Measurements from ENCODE around the gene CSNK1D. TPM values are rescaled to one million over a fixed set of nuclear protein-coding genes. Genes with fewer than 3 reads are reported as not detected.

CSNK1D gene
- 85.1 and 93.8 TPM in 2 replicates for total RNA-seq (2013; cell fraction: nucleolus; rRNA removed)
- total RNA-seq (2014; rRNA removed) (17.3 and 25.0 TPM in 2 replicates), total RNA-seq (2014; rRNA removed; fragmentation: Illumina TruSeq; extraction: Trizol) (26.4 and 27.8 TPM in 2 replicates), total RNA-seq (2021) (85.5 and 94.2 TPM in 2 replicates), polyA plus RNA-seq (2011; rRNA removed) (40.7 and 54.4 TPM in 2 replicates), polyA plus RNA-seq (2014; fragmentation: Illumina TruSeq; extraction: Trizol) (72.5 and 105 TPM in 2 replicates), polyA plus RNA-seq (2014; fragmentation: Nextera tagmentation; extraction: Ambion mirVana) (10 to 100 TPM in 1 of 2 experiments, 1 to 10 TPM in 1; 5.7 to 13.0 TPM), polyA plus RNA-seq (2014; rRNA removed) (74.9 and 90.3 TPM in 2 replicates), polyA plus RNA-seq (2016; fragmentation: Nextera tagmentation; extraction: Ambion mirVana) (10 to 100 TPM; 61.8 to 63.4 TPM), polyA minus RNA-seq (2011; rRNA and poly(A)+ RNA removed) (53.9 and 56.8 TPM in 2 replicates), Bru-seq, nascent RNA (percentile 87 among the genes with signal in this experiment), BruChase-seq, experiment 1, labeled RNA remaining after a 6-hour chase (percentile 93 among the genes with signal in this experiment), BruChase-seq, experiment 2, labeled RNA remaining after a 2-hour chase (percentile 92 among the genes with signal in this experiment)
- 42.9 TPM for polyA plus RNA-seq (2011; ENCODE audit: low read depth)
- 58.6 and 69.9 TPM in 2 replicates for polyA plus RNA-seq (2011; cell fraction: cytosol; rRNA removed)
- polyA plus RNA-seq (2011; cell fraction: nucleus; rRNA removed) = 236 and 302 TPM in 2 replicates
- 62.0 and 78.9 TPM in 2 replicates for polyA plus RNA-seq (2012)
- 25.1 and 26.0 TPM in 2 replicates for polyA minus RNA-seq (2011; cell fraction: cytosol; rRNA and poly(A)+ RNA removed)
- 38.6 and 73.4 TPM in 2 replicates for polyA minus RNA-seq (2011; cell fraction: nucleus; rRNA and poly(A)+ RNA removed)
- long read RNA-seq, experiment 1, transcript CSNK1D-202 (9 exons, 3,712 nt) = minor isoform, 6 of 21 reads
- long read RNA-seq, experiment 1, transcript CSNK1D-203 (10 exons, 2,047 nt) = major isoform, 9 of 21 reads
- long read RNA-seq, experiment 1, partial matches to known transcripts = 1 of 21 reads
- long read RNA-seq, experiment 1, other reads (novel, unspliced or antisense) = 4 of 21 reads
- long read RNA-seq, experiment 2, partial matches to known transcripts = 0 of 6 reads
- long read RNA-seq, experiment 2, other reads (novel, unspliced or antisense) = 3 of 6 reads

- Histone ChIP-seq H3K9me3 (replicated peaks; ENCODE audit: control insufficient read depth, insufficient read depth, low read length) (no peaks in the 10 kb centered on the region), H3K4me2 (ENCODE audit: control insufficient read depth, insufficient read depth) (peak within 1 kb of the TSS; percentile 91), H3K36me3 (ENCODE audit: control insufficient read depth in 2 of 2, insufficient read depth in 2 of 2, low read length in 1 of 2) (peaks cover 10 to 11% of the 10 kb centered on the region in 2 experiments; a peak in 3 of 4 replicates), H3K4me3 (peak within 1 kb of the TSS; percentile 94), H2AFZ (ENCODE audit: control insufficient read depth, low read depth, low read length) (peak within 1 kb of the TSS; percentile 91), H3K79me2 (ENCODE audit: control insufficient read depth, insufficient read depth, low read length) (peaks cover 48% of the 10 kb centered on the region), H3K27me3 (replicated peaks in 1 of 2; ENCODE audit: control insufficient read depth in 2 of 2, insufficient read depth in 2 of 2, low read length in 1 of 2) (no peaks in the 10 kb centered on the region), H3K9ac (ENCODE audit: control insufficient read depth, insufficient read depth, low read length) (peak within 1 kb of the TSS; percentile 84), H4K20me1 (ENCODE audit: control insufficient read depth, insufficient read depth) (peaks cover 18% of the 10 kb centered on the region), H3K4me1 (ENCODE audit: control insufficient read depth, insufficient read depth, low read length) (peaks cover 12% of the 10 kb centered on the region), H3K27ac (ENCODE audit: control insufficient read depth, insufficient read depth) (peak within 1 kb of the TSS; percentile 92)
- in situ Hi-C loops (cut with MboI) (no loop called here), intact Hi-C loops (cut with micrococcal nuclease; ENCODE audit: unreplicated experiment) (no loop called here)
- SMC1A ChIA-PET (ENCODE audit: uncharacterized antibody, unreplicated experiment) = interaction anchor here (2.2 kb wide), 1 partner anchor 25 kb away, joined by 9 read pairs; no protein-coding TSS in a partner anchor
- WGBS (ENCODE audit: insufficient coverage, insufficient replicate concordance, low lambda C conversion rate, missing lambda C conversion rate) = 4% methylated on average over 78 of the region's 80 CpGs
- POLR2A ChIA-PET = interaction anchor here (0.7 to 3.6 kb wide), 7 partner anchors 10 to 44 kb away, joined by 3 to 20 read pairs (median 5); partner anchors contain the start of gene CD7
- FAIRE-seq (peak; percentile 59), ATAC-seq (peak; percentile 85), DNase-seq (ENCODE audit: low read depth, low spot score) (peak; percentile 33)
- CTCF ChIA-PET = no interaction called here
- no TSS peak for BruUV-seq (replicated peaks)
- RAD21 ChIA-PET (ENCODE audit: unreplicated experiment) = interaction anchor here (0.7 to 1.5 kb wide), 4 partner anchors 19 to 31 kb away, joined by 3 to 5 read pairs (median 3); no protein-coding TSS in a partner anchor
- no peak for TF ChIP-seq ASH2L (IDR thresholded peaks at IDR 0.05; ENCODE audit: borderline replicate concordance, low read depth)
- peak; percentile 42 for TF ChIP-seq MEF2B (IDR thresholded peaks at IDR 0.05; ENCODE audit: partially characterized antibody, poor library complexity, severe bottlenecking)
- peak; percentile 73 for TF ChIP-seq ZNF24 (IDR thresholded peaks at IDR 0.05)
- peak; percentile 37; the same call in 1 of the 2 replicates for TF ChIP-seq PKNOX1 (IDR thresholded peaks at IDR 0.05)
- no peak for TF ChIP-seq REST (IDR thresholded peaks at IDR 0.05; ENCODE audit: low read depth, low read length)
- TF ChIP-seq GABPA (IDR thresholded peaks at IDR 0.05; ENCODE audit: low read depth) = peak; percentile 65
- no peak for TF ChIP-seq USF2 (IDR thresholded peaks at IDR 0.05; ENCODE audit: borderline replicate concordance, low read depth, low read length)
- no peak for TF ChIP-seq MYB (IDR thresholded peaks at IDR 0.05; ENCODE audit: borderline replicate concordance, low read depth, low read length)
- TF ChIP-seq SIX5 (IDR thresholded peaks at IDR 0.05; ENCODE audit: low read depth, low read length, severe bottlenecking) = no peak
- TF ChIP-seq MTA2 (IDR thresholded peaks at IDR 0.05; ENCODE audit: low read depth) = no peak
- TF ChIP-seq KDM1A (IDR thresholded peaks at IDR 0.05; ENCODE audit: borderline replicate concordance) = no peak
Observed at GRCh38 chr17:82273327-82274133, at the start of gene CSNK1D. Gene CSNK1D (minus strand): TSS chr17:82273700. CDS start chr17:82273381, 319 bp downstream.

Measured in GM12878 (cell line).